ENCODE data around the gene DPYSL3.

DNA sequence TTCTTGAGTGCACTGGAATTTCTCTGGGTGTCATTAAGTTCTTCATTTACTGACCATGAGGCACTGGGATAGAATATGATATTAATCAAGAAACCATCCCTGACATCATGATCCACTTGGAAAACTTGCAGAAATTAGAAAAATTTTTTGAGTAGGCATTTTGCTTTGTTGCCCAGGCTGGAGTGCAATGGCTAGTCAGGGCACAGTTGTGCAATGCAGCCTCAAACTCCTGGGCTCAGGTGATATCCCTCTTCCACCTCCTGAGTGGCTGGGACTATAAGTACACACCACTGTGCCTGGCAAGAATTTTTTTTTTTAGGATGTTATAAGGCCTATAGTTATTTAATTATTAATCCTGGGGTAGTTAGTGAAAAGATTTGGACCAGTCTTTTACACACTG is 168.5 kb downstream of the DPYSL3 start:
- no peak for TF ChIP-seq SUZ12 (IDR thresholded peaks at IDR 0.05; ENCODE audit: extremely low read depth, insufficient read depth, insufficient read length)
- TF ChIP-seq ZNF274 (IDR thresholded peaks at IDR 0.05; ENCODE audit: low read depth, low read length): no peak
